Pancreas (tissue), 10 donors: Measurements from ENCODE around the gene ADAD2. TPM values are rescaled to one million over a fixed set of nuclear protein-coding genes. Genes with fewer than 3 reads are reported as not detected.

Experiments
- ATAC-seq, 4 donors: fragments of 200-7000 bp; cut with Tn5 transposase; one replicate each; pipeline versions ENCODE4 v1.8.0 to v1.9.1; 2020; ENCODE audit warnings: mild to moderate bottlenecking in 4 of 4, moderate library complexity in 4 of 4
- DNase-seq, 6 donors: peaks; one replicate each; pipeline ENCODE4 v3.0.0-alpha.2; 2020
- FAIRE-seq: peaks from 2 replicates; lab custom pipeline; 2012; peaks lifted over from hg19 to GRCh38; lab: Jason Lieb, UNC
- H3K27ac ChIP-seq, 4 donors: fragments of 200-600 bp; sonication (generic); 1 replicate in 3 of 4; 2 replicates in 1 of 4; pipeline versions ENCODE4 v1.5.0 to v1.8.0; 2020
- H3K27me3 ChIP-seq, 4 donors: fragments of 200-600 bp; one replicate each; pipeline ENCODE4 v1.8.0; 2021
- H3K36me3 ChIP-seq, 3 donors: fragments of 200-600 bp; sonication (generic) in 1 of 3; one replicate each; pipeline versions ENCODE4 v1.5.0 to v1.8.0; 2020 to 2021
- H3K4me1 ChIP-seq, 3 donors: fragments of 200-600 bp; one replicate each; pipeline ENCODE4 v1.8.0; 2021
- H3K4me3 ChIP-seq, 4 donors: fragments of 200-600 bp; sonication (generic) in 2 of 4; one replicate each; pipeline versions ENCODE4 v1.5.0 to v1.8.0; 2020 to 2021
- H3K9me3 ChIP-seq, 4 donors: fragments of 200-600 bp; one replicate each; pipeline ENCODE4 v1.8.0; 2021
- CTCF ChIP-seq, 4 donors: fragments of 200-600 bp; sonication (generic) in 3 of 4; IDR thresholded peaks; one replicate each; pipeline versions ENCODE4 v1.5.0 to v1.8.0; 2021; ENCODE audit warnings: antibody characterized with exemption in 4 of 4
- WGBS, 2 donors: extraction: QIAGEN DNeasy Blood & Tissue Kit; methylation state at CpG; one replicate each; pipeline ENCODE4 v1.1.7; 2013; 5-methylcytosine and 5-hydroxymethylcytosine counted together
- intact Hi-C, 3 donors: fragments of 100-400 bp; cut with DNase I; formaldehyde crosslinking; loops; one replicate each; pipeline versions ENCODE4 v1.11.1 to v1.14.2; 2022
- polyA plus RNA-seq, 2 donors: library from polyadenylated mRNA; stranded (reverse); fragments of 200-250 nt; gene quantifications; one replicate each; pipeline ENCODE4 v1.2.3, GENCODE V29; 2013
- total RNA-seq, 6 donors: library from RNA; stranded (reverse); fragmentation: NEBNext Ultra II Directional in 4 of 6; extraction: Animal tissue kit (Norgen Biotek cat#: 25700) in 4 of 6; gene quantifications; one replicate each; pipeline versions ENCODE4 v1.2.1 to v1.2.4, GENCODE V29; 2021 to 2023
- donor health status: healthy with polysubstance abuse.
- donor health status: DM: no; HTN: no; CAD: no; lungs with moderate emphysema.
- donor health status: DM: no; HTN: no; CAD: no.
- donor health status: control.
- donor health status: control.
- donor health status: Bipolar disorder and iron deficiency.
- donor health status: DM: yes; HTN: yes; CAD: no.
- donor health status: DM: no; HTN: no; CAD: no.
- donor health status: DM: no; HTN: no; CAD: no.
- donor health status: DM: yes; HTN: yes; CAD: no.

ADAD2 gene
- total and polyA plus RNA-seq, 8 donors: 0.19 to 3.8 (median 1.3) TPM; not detected in 4

GRCh38 chr16:84144859-84145639 is 45.9 kb upstream of the ADAD2 start, which contains the start of the genes DNAAF1 and HSDL1:
Gene DNAAF1, plus strand, starts transcription at chr16:84145308. Its CDS starts 133 bp downstream, at chr16:84145441.
Gene HSDL1, minus strand, starts transcription at chr16:84145177. Its CDS starts 13,856 bp downstream, at chr16:84131321.
- ATAC-seq: peak; percentile 96 to 99 (median 98)
- Histone ChIP-seq H3K9me3 (no peaks in the 10 kb centered on the region), H3K36me3 (no peaks in the 10 kb centered on the region), H3K4me3 (peak within 1 kb of the TSS; percentile 86 to 95 (median 91)), H3K4me1 (no peaks in the 10 kb centered on the region), H3K27ac (peak within 1 kb of the TSS; percentile 22 to 59 (median 52)), H3K27me3 (no peaks in the 10 kb centered on the region)
- peak; percentile 83 to 100 (median 94) for DNase-seq
- TF ChIP-seq CTCF (IDR thresholded peaks at IDR 0.05): no peak
- no peak for FAIRE-seq
- intact Hi-C loops: no loop called here
- WGBS, 2 donors: 0 to 1% methylated on average over 50 to 89 of the region's 89 CpGs

GRCh38 chr16:84150926-84151325 is 40.0 kb upstream of the ADAD2 start:
- WGBS, 2 donors: 73 to 84% methylated on average over 3 of the region's 3 CpGs
- intact Hi-C loops: no loop called here
- no peaks in the 10 kb centered on the region for H3K4me1 ChIP-seq
- H3K27ac ChIP-seq: no peak overlapping the region
- H3K36me3 ChIP-seq: no peaks in the 10 kb centered on the region
- TF ChIP-seq CTCF (IDR thresholded peaks at IDR 0.05): no peak
- FAIRE-seq: no peak
- no peak for ATAC-seq
- H3K4me3 ChIP-seq: no peak overlapping the region
- no peaks in the 10 kb centered on the region for H3K27me3 ChIP-seq
- no peaks in the 10 kb centered on the region for H3K9me3 ChIP-seq
- no peak for DNase-seq

GRCh38 chr16:84153660-84154214 is 37.2 kb upstream of the ADAD2 start:
- no peak for ATAC-seq
- Histone ChIP-seq H3K9me3 (no peaks in the 10 kb centered on the region), H3K4me3 (no peak overlapping the region), H3K27ac (no peak overlapping the region), H3K27me3 (peaks cover 0 to 4% (median 0%) of the 10 kb centered on the region in 4 donors), H3K36me3 (no peaks in the 10 kb centered on the region), H3K4me1 (no peaks in the 10 kb centered on the region)
- no peak for TF ChIP-seq CTCF (IDR thresholded peaks at IDR 0.05)
- intact Hi-C loops: no loop called here
- DNase-seq: no peak
- WGBS, 2 donors: 53 to 63% methylated on average over 8 of the region's 8 CpGs
- no peak for FAIRE-seq

- no peak overlapping the region for H3K4me3 ChIP-seq
- no peak for ATAC-seq
- intact Hi-C loops: no loop called here
- H3K27me3 ChIP-seq: peaks cover 0 to 4% (median 0%) of the 10 kb centered on the region in 4 donors
- no peak overlapping the region for H3K27ac ChIP-seq
- no peaks in the 10 kb centered on the region for H3K36me3 ChIP-seq
- H3K4me1 ChIP-seq: no peaks in the 10 kb centered on the region
- no peaks in the 10 kb centered on the region for H3K9me3 ChIP-seq
- no peak for FAIRE-seq
- 91 to 93% methylated on average over 4 of the region's 4 CpGs for WGBS, 2 donors
- TF ChIP-seq CTCF (IDR thresholded peaks at IDR 0.05): no peak
- no peak for DNase-seq
Measured at GRCh38 chr16:84155226-84155625, 35.7 kb upstream of the ADAD2 start.
